ENCODE results near the gene HIBCH. TPM values are rescaled to one million over a fixed set of nuclear protein-coding genes. Genes with fewer than 3 reads are reported as not detected.
A peak's percentile ranks its signal among the peaks of the same experiment; 100 is the strongest.

Gene HIBCH
- total and polyA plus RNA-seq, 9 of the 15 experiments (the other 6 are each of a cell fraction or from before 2014, with no cell fraction given): 17.0 to 65.4 (median 28.3) TPM

- FAIRE-seq: peak; percentile 84
- BruUV-seq (replicated peaks): no TSS peak
- H3K36me3 ChIP-seq (ENCODE audit: control insufficient read depth, insufficient read depth, low read length): peaks cover 17% of the 10 kb centered on the region; the same call in 2 of the 3 replicates
- intact Hi-C loops (cut with micrococcal nuclease): loop anchor here (5.0 kb wide), 1 partner anchor 59 kb away; no protein-coding TSS in a partner anchor
- ChIA-PET POLR2A (interaction anchor here (0.6 kb wide), 2 partner anchors 308 to 323 kb away, joined by 3 to 4 read pairs; no protein-coding TSS in a partner anchor), CTCF (ENCODE audit: low intra/inter-chr PET ratio) (no interaction called here)
- H3K27me3 ChIP-seq (ENCODE audit: control insufficient read depth in 2 of 2, insufficient read depth in 2 of 2, low read length in 2 of 2): no peaks in the 10 kb centered on the region
- H3K79me2 ChIP-seq (ENCODE audit: control insufficient read depth, insufficient read depth, low read length): no peaks in the 10 kb centered on the region
- H3K4me2 ChIP-seq (ENCODE audit: insufficient read depth, low read length): peak overlapping the region; percentile 71
- in situ Hi-C loops (cut with MboI): no loop called here
- DNase-seq (ENCODE audit: extremely low read depth in 1 of 4, low spot score in 3 of 4): peak; percentile 14 to 68 (median 32)
- H3K27ac ChIP-seq (ENCODE audit: extremely low read depth, low read depth, low read length): peak overlapping the region; percentile 33; the same call in 2 of the 3 replicates
- H2AFZ ChIP-seq (ENCODE audit: low read depth, low read length): peak overlapping the region; percentile 7
- H3K4me1 ChIP-seq (replicated peaks in 1 of 2; ENCODE audit: control insufficient read depth in 2 of 2, insufficient read depth in 2 of 2, low read length in 2 of 2): peaks cover 3 to 18% of the 10 kb centered on the region in 2 experiments; a peak in 3 of 5 replicates
- whole genome bisulfite sequencing (ENCODE audit: insufficient coverage, low coverage, missing lambda C conversion rate): 14% methylated on average over 16 of the region's 19 CpGs
- no peaks in the 10 kb centered on the region for H4K20me1 ChIP-seq (replicated peaks; ENCODE audit: control insufficient read depth, insufficient read depth, low read length)
- H3K9me1 ChIP-seq (ENCODE audit: control insufficient read depth, insufficient read depth, low read length): no peaks in the 10 kb centered on the region
- H3K9ac ChIP-seq (ENCODE audit: insufficient read depth in 1 of 2, low read depth in 2 of 2, low read length in 2 of 2): peak overlapping the region in 1 of 2 experiments; percentile 11; a peak in 1 of 4 replicates
- no peak overlapping the region for H3K4me3 ChIP-seq
- H3K9me3 ChIP-seq (replicated peaks; ENCODE audit: control insufficient read depth, insufficient read depth, low read depth, low read length): no peaks in the 10 kb centered on the region
- peak; percentile 81 for ATAC-seq
- TF ChIP-seq ZMIZ1 (IDR thresholded peaks at IDR 0.05; ENCODE audit: low read depth in 2 of 2, low read length in 2 of 2) (no peak), REST (IDR thresholded peaks at IDR 0.05; ENCODE audit: borderline replicate concordance) (no peak), REST (CRISPR knock-in tag; IDR thresholded peaks at IDR 0.05; ENCODE audit: low read depth) (no peak), XRCC5 (IDR thresholded peaks at IDR 0.05; ENCODE audit: low read depth, low read length) (no peak), SRSF3 (IDR thresholded peaks at IDR 0.05; ENCODE audit: insufficient read depth, low read length) (no peak), NFIC (IDR thresholded peaks at IDR 0.05) (peak; percentile 73), RHOXF2B (CRISPR knock-in tag; conservative IDR thresholded peaks at IDR 0.05) (no peak)
Observed at GRCh38 chr2:190213441-190214335, 105.9 kb downstream of the HIBCH start.

Data from K562 (cell line).